ENCODE measurements around the gene PNPLA1. TPM values are rescaled to one million over a fixed set of nuclear protein-coding genes. Genes with fewer than 3 reads are reported as not detected.
A peak's percentile ranks its signal among the peaks of the same experiment; 100 is the strongest.

PNPLA1 gene
- polyA plus RNA-seq, 3 donors = 3.5 to 3.9 (median 3.8) TPM

GRCh38 chr6:36221674-36222073, 48.2 kb upstream of the PNPLA1 start:
- H3K9ac ChIP-seq (ENCODE audit: insufficient read depth, low read length, poor library complexity, severe bottlenecking) = no peak overlapping the region
- no peaks in the 10 kb centered on the region for H3K27me3 ChIP-seq (ENCODE audit: control insufficient read depth in 2 of 2, insufficient read depth in 2 of 2, low read length in 2 of 2)
- WGBS (ENCODE audit: insufficient coverage) = 83% methylated on average over 2 of the region's 2 CpGs
- H3K79me2 ChIP-seq (ENCODE audit: insufficient read depth, low read length) = no peaks in the 10 kb centered on the region
- peaks cover 36 to 66% of the 10 kb centered on the region in 2 donors for H3K36me3 ChIP-seq (replicated peaks in 1 of 2; ENCODE audit: control insufficient read depth in 1 of 2, insufficient read depth in 2 of 2, low read length in 2 of 2)
- no peaks in the 10 kb centered on the region for H4K20me1 ChIP-seq (ENCODE audit: insufficient read depth, low read length)
- peaks cover 0 to 1% (median 0%) of the 10 kb centered on the region in 3 donors for H3K27me3 Mint-ChIP-seq (ENCODE audit: low read depth in 3 of 3)
- peaks cover 65 to 71% of the 10 kb centered on the region in 2 donors for H3K36me3 Mint-ChIP-seq
- H3K4me3 Mint-ChIP-seq = no peak overlapping the region
- no peak for DNase-seq
- intact Hi-C loops (cut with micrococcal nuclease) = no loop called here
- no peak overlapping the region for H3K4me2 ChIP-seq (replicated peaks; ENCODE audit: extremely low read depth, low read length, poor library complexity, severe bottlenecking)
- no peaks in the 10 kb centered on the region for H3K9me3 ChIP-seq (replicated peaks in 1 of 2; ENCODE audit: control insufficient read depth in 1 of 2, insufficient read depth in 1 of 2, low read length in 2 of 2)
- H3K4me3 ChIP-seq (replicated peaks in 1 of 3; ENCODE audit: low read depth in 2 of 3, low read length in 3 of 3) = no peak overlapping the region
- TF ChIP-seq CTCF (IDR thresholded peaks at IDR 0.05) = no peak
- no peaks in the 10 kb centered on the region for H3K9me3 Mint-ChIP-seq
- H3K4me1 Mint-ChIP-seq = peaks cover 49% of the 10 kb centered on the region
- H3K27ac ChIP-seq (ENCODE audit: low read depth in 1 of 2, low read length in 2 of 2) = no peak overlapping the region
- no peak overlapping the region for H2AFZ ChIP-seq (ENCODE audit: insufficient read depth, low read depth, low read length, poor library complexity, severe bottlenecking)
- peak overlapping the region in 1 of 7 donors; percentile 37 for H3K27ac Mint-ChIP-seq
- H3K4me1 ChIP-seq (ENCODE audit: control insufficient read depth in 1 of 2, insufficient read depth in 2 of 2, low read length in 2 of 2) = peaks cover 37 to 44% of the 10 kb centered on the region in 2 donors

- Mint-ChIP-seq H3K36me3 (peaks cover 73 to 75% of the 10 kb centered on the region in 2 donors), H3K4me1 (peaks cover 36% of the 10 kb centered on the region), H3K9me3 (no peaks in the 10 kb centered on the region), H3K4me3 (no peak overlapping the region), H3K27me3 (ENCODE audit: low read depth in 3 of 3) (peaks cover 0 to 1% (median 0%) of the 10 kb centered on the region in 3 donors), H3K27ac (no peak overlapping the region)
- no CpG with 5 or more reads among the region's 4 CpGs for WGBS (ENCODE audit: insufficient coverage)
- no peak overlapping the region for H3K4me3 ChIP-seq (replicated peaks in 1 of 3; ENCODE audit: low read depth in 2 of 3, low read length in 3 of 3)
- H3K27me3 ChIP-seq (ENCODE audit: control insufficient read depth in 2 of 2, insufficient read depth in 2 of 2, low read length in 2 of 2) = no peaks in the 10 kb centered on the region
- H3K36me3 ChIP-seq (replicated peaks in 1 of 2; ENCODE audit: control insufficient read depth in 1 of 2, insufficient read depth in 2 of 2, low read length in 2 of 2) = peaks cover 43 to 73% of the 10 kb centered on the region in 2 donors
- no peaks in the 10 kb centered on the region for H3K79me2 ChIP-seq (ENCODE audit: insufficient read depth, low read length)
- H2AFZ ChIP-seq (ENCODE audit: insufficient read depth, low read depth, low read length, poor library complexity, severe bottlenecking) = no peak overlapping the region
- H3K9ac ChIP-seq (ENCODE audit: insufficient read depth, low read length, poor library complexity, severe bottlenecking) = no peak overlapping the region
- H4K20me1 ChIP-seq (ENCODE audit: insufficient read depth, low read length) = no peaks in the 10 kb centered on the region
- no peak for TF ChIP-seq CTCF (IDR thresholded peaks at IDR 0.05)
- H3K27ac ChIP-seq (ENCODE audit: low read depth in 1 of 2, low read length in 2 of 2) = no peak overlapping the region
- peaks cover 26 to 32% of the 10 kb centered on the region in 2 donors for H3K4me1 ChIP-seq (ENCODE audit: control insufficient read depth in 1 of 2, insufficient read depth in 2 of 2, low read length in 2 of 2)
- intact Hi-C loops (cut with micrococcal nuclease) = no loop called here
- DNase-seq = no peak
- no peaks in the 10 kb centered on the region for H3K9me3 ChIP-seq (replicated peaks in 1 of 2; ENCODE audit: control insufficient read depth in 1 of 2, insufficient read depth in 1 of 2, low read length in 2 of 2)
- H3K4me2 ChIP-seq (replicated peaks; ENCODE audit: extremely low read depth, low read length, poor library complexity, severe bottlenecking) = no peak overlapping the region
These were observed 46.9 kb upstream of the PNPLA1 start for GRCh38 chr6:36222924-36223323.

All from CD14-positive monocyte (primary cell).